Stimulated activated CD8-positive, alpha-beta memory T cell treated with anti-CD3 and anti-CD28 coated beads, Interleukin-15, amount 100 ng/mL, for 4 hours (primary cell): Measurements from ENCODE around the gene CFAP52.
"Not testable (repeated sequence)": the region's sequence is repeated elsewhere in the genome, so short reads cannot be mapped to it uniquely, and the experiment has no call there.

Experiments
- DNase-seq, 2 donors: peaks; one replicate each; pipeline ENCODE4 v3.0.0-alpha.2; 2020; ENCODE audit warnings: low read depth in 2 of 2

Gene CFAP52

GRCh38 chr17:9571201-9571600 is 5.2 kb upstream of the CFAP52 start:
- DNase-seq, result no peak

DNA sequence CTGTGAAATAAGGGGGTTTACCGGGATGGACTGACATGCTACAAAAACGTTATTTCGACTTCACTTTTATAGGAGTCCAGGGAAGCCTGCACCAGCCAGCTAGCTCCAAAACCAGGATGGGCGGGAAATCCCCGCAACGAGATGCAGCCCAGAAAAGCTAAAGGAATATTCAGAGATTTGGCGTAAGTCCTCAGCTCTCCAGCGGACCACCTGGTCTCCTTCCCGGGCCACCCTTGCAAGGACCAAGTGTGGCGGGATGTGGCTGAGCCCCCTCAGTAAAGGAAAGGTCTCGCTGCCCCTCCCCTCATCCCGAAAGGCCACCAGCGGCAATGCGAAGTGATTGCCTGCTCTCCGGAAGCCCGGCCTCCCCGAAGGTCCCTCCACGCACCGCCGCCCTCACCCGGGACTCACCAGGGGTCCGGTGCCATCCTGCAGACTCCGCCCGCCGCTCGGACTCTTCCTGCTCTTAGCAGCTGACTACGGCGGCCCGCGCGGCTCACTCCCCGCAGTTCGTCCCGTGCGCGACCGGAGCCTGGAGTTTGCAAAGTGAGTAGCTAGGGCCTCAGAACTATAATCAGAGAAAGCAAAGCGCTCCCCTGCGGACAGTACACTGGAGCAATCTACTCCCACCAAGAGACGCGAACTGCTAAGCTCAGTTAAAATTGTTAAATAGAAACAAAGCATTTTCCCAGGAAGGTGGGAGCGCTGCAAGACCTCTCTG is 901 bp upstream of the CFAP52 start, which contains the start of gene STX8:
Gene STX8 (minus strand): TSS at position 440 of the 721 bp plus-strand sequence. CDS start 12 bp downstream, at position 428.
- peak; percentile 55 to 58 for DNase-seq

GRCh38 chr17:9577373-9577709 is 899 bp downstream of the CFAP52 start:
- DNase-seq, result no peak

GRCh38 chr17:9587969-9588656 is 11.7 kb downstream of the CFAP52 start:
- no peak for DNase-seq

DNA sequence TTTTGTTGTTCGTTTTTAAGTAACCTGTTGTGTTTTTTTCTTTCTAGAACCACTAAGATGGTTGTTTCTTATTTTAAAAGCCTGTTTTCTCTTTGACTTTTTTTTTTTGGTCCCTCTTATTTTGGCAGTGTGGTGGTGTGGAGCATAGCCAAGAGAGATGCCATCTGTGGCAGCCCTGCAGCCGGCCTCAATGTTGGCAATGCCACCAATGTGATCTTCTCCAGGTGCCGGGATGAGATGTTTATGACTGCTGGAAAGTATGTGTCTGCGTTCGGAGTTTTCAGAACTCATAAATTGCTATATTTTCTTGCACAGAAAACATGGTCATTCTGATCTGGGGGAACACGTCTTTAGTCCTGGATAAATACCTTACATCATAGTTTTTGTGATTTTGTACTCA is 17.6 kb downstream of the CFAP52 start:
- DNase-seq, result no peak

DNA sequence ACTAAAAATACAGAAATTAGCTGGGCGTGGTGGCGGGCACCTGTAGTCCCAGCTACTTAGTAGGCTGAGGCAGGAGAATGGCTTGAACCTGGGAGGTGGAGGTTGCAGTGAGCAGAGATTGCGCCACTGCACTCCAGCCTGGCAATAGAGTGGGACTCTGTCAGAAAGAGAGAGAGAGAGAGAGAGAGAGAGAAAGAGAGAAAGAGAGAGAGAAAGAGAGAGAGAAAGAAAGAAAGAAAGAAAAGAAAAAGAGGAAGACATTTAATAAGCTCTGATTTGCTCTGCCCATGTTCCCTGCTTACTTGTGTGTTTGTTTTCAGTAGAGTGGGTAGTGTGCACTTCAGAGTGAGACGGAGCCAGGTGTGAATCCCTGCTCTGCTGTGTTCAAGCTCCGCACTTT is 21.2 kb downstream of the CFAP52 start:
- DNase-seq, result not testable (repeated sequence)

- DNase-seq, result no peak
These were observed 22.2 kb downstream of the CFAP52 start for GRCh38 chr17:9598661-9599060.

- DNase-seq, result not testable (repeated sequence)
These were observed 28.1 kb downstream of the CFAP52 start for GRCh38 chr17:9604583-9604982.

DNA sequence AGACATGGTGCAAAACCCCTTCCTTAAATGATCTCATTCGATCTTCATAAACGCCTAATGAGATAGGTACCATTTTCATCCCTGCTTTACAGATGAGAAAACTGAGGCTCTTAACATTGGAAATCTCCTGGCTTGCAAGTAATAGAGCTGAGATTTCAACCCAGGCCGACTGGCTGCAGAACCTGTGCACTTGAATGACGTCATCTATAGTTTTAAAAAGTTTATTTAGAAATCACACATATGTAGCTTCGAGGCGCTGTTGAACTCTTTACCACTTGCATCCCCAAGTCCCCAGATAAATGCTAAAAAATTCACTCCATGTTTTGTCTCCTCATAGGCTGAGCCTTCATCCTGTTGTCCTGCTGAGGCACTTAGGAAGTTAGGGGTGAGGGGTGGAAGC is 30.0 kb downstream of the CFAP52 start:
- no peak for DNase-seq

- DNase-seq, result not testable (repeated sequence)
These were observed 30.6 kb downstream of the CFAP52 start for GRCh38 chr17:9607058-9607457.

DNA sequence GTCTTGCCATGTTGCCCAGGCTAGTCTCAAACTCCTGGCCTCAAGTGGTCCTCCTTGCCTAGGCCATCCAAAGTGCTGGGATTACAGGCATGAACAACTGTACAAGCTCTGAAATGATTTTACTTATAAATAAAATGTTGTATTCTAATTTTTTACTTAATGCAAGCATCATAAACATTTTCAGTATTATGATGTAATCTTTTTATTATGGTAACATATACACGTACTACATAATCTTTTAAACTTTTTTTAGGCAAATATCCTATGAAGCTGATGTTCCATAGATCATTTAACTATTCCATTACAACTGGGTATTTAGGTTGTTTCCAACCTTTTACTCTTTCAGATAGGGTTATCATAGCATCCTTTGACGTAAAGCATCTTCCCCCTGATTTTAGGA is 35.1 kb downstream of the CFAP52 start:
- DNase-seq, result no peak

GRCh38 chr17:9612006-9612405 is 35.6 kb downstream of the CFAP52 start:
- no peak for DNase-seq

- DNase-seq, result no peak
These were observed 39.0 kb downstream of the CFAP52 start for GRCh38 chr17:9615486-9615885.

DNA sequence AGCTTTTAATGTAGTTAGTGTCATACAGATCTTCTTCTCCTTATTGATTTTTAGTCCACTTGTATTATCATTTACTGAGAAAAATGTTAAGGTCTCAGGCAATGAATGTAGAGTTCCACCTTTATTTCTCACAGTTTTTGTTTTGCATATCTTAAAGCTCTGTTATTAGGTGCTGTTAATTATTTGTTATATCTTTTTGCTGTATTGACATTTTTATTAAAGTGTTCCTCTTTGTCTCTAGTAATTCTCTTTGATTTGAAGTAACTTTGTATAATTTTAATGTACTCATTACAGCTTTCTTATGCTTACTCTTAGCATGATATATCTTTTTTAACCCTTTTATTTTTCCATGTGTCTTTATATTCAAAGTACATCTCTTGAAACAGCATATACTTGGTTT is 46.5 kb downstream of the CFAP52 start:
- DNase-seq, result no peak

GRCh38 chr17:9628509-9628908 is 52.1 kb downstream of the CFAP52 start:
- no peak for DNase-seq

GRCh38 chr17:9632741-9633140 is 56.3 kb downstream of the CFAP52 start:
- DNase-seq, result no peak

DNA sequence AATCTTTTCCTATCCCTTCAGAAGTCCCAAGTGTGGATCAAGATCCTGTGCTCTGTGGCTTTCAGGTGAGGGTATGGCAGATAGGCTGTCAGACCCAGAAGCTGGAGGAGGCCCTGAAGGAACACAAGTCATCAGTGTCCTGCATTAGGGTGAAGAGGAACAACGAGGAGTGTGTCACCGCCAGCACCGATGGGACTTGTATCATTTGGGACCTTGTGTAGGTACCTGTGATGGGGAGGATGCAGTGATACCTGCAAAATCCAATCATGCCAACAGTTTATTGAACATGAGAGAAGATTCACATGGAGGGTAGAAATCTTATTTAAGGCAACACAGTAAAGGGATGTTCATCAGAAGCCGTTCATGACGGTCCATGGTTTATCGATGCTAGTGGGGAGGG is 58.9 kb downstream of the CFAP52 start:
- DNase-seq, result no peak

GRCh38 chr17:9636501-9636900 is 60.1 kb downstream of the CFAP52 start:
- no peak for DNase-seq

DNA sequence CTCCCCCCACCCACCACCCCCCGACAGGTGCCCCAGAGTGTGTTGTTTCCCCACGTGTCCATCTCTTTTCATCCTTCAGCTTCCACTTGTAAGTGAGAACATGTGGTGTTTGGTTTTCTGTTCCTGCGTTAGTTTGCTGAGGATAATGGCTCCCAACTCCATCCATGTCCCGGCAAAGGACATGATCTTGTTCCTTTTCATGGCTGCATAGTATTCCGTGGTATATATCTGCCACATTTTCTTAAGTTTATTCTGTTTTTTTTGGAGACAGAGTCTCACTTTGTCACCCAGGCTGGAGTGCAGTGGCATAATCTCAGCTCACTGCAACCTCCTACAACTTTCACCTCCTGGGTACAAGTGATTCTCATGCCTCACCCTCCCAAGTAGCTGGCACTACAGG is 63.9 kb downstream of the CFAP52 start:
- not testable (repeated sequence) for DNase-seq

DNA sequence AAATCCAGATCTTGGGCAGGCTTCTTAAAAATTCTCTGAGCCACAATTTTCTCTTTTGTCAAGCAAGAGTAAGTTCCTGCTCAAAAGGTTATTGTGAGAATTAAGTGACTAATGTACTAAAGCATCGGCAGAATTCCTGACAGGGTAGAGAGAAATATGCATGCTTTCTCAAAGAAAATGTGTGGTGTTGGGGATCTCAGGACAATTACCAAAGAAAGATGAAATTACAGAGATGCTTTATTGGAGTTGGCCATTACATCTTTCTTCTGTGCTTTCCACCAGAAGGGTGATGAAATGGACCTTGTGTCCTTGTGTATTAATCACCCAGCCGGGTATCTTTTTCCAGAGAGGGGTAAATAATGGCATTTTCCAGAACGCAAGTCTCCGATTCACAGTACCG is 67.2 kb downstream of the CFAP52 start:
- no peak for DNase-seq

- peak in 1 of 2 donors; percentile 9 for DNase-seq
These were observed 68.7 kb downstream of the CFAP52 start, which contains the start of gene USP43 for GRCh38 chr17:9644910-9645751. TSS of gene USP43 (plus strand) at chr17:9645517. CDS start at chr17:9645633, 116 bp downstream.

DNA sequence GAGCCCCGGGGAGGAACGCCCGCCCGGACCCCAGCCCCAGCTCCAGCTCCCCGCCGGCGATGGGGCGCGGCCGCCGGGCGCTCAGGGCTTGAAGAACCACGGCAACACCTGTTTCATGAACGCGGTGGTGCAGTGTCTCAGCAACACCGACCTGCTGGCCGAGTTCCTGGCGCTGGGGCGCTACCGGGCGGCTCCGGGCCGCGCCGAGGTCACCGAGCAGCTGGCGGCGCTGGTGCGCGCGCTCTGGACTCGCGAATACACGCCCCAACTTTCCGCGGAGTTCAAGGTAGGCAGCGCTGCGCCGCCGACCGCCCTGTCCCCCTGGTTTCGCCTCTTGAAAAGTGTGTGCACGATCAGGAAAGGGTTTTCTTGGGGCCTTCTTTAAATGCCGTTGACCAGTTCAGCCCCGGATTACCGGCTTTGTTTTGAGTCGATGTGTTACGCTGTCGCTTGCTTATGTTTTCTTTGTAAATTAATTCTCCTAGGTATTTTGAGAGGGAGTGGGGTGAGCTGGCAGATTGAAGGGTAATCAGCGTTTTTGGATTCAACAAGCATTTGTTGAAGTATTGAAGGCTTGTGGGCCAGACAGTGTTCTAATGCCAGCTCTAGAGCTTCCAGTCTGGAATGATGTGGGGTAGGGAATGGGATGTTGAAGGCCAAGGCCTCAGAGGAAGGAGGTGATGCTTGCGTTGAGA is 69.6 kb downstream of the CFAP52 start:
- peak in 1 of 2 donors; percentile 4 for DNase-seq
